Lower leg skin (tissue), 3 donors: ENCODE data around the gene SLBP.

Source experiments
- POLR2A ChIP-seq, 2 donors: fragments of 450-650 bp; IDR thresholded peaks; one replicate each; pipeline ENCODE4 v1.6.1; 2016 to 2017; ENCODE audit warnings: antibody characterized with exemption in 2 of 2, mild to moderate bottlenecking in 1 of 2, moderate library complexity in 1 of 2
- TF ChIP-seq, protein P1 (sequence below), 3 donors: fragments of 450-650 bp; IDR thresholded peaks; one replicate each; pipeline ENCODE4 v1.5.1; 2016; ENCODE audit warnings: antibody characterized with exemption in 3 of 3, mild to moderate bottlenecking in 3 of 3, moderate library complexity in 2 of 3

- TF ChIP-seq, protein P1, sequence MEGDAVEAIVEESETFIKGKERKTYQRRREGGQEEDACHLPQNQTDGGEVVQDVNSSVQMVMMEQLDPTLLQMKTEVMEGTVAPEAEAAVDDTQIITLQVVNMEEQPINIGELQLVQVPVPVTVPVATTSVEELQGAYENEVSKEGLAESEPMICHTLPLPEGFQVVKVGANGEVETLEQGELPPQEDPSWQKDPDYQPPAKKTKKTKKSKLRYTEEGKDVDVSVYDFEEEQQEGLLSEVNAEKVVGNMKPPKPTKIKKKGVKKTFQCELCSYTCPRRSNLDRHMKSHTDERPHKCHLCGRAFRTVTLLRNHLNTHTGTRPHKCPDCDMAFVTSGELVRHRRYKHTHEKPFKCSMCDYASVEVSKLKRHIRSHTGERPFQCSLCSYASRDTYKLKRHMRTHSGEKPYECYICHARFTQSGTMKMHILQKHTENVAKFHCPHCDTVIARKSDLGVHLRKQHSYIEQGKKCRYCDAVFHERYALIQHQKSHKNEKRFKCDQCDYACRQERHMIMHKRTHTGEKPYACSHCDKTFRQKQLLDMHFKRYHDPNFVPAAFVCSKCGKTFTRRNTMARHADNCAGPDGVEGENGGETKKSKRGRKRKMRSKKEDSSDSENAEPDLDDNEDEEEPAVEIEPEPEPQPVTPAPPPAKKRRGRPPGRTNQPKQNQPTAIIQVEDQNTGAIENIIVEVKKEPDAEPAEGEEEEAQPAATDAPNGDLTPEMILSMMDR (IDR thresholded peaks at IDR 0.05), result no peak
- no peak for TF ChIP-seq POLR2A (IDR thresholded peaks at IDR 0.05)
These were observed 57.7 kb downstream of the SLBP start for GRCh38 chr4:1654216-1654955.
